ENCODE data around the gene EXOG. TPM values are rescaled to one million over a fixed set of nuclear protein-coding genes. Genes with fewer than 3 reads are reported as not detected.
A peak's percentile ranks its signal among the peaks of the same experiment; 100 is the strongest.
"Not testable (repeated sequence)": the region's sequence is repeated elsewhere in the genome, so short reads cannot be mapped to it uniquely, and the experiment has no call there.

Gene EXOG
- total RNA-seq, 1 donor from 2014 or later, result 11.5 TPM

GRCh38 chr3:38563070-38563885 lies 67.1 kb downstream of the EXOG start:
- DNase-seq (ENCODE audit: low spot score), result no peak

DNA sequence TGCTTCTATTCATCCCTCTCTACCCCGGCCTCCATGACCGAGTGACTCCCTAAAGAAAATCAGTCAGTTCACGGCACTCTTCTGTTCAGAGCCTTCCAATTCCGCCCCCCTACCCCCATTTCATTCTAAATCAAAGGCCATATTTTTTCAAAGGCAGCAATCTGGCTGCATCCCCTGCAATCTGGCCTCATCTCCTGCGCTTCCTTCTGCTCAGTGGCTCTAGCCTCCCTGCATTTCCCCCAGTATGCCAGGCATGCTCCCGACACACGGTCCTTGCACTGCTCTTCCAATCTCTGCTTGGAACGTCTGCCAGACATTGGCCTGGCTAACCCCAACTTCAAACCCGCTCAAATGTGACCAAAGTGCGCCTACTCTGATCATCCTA lies 67.7 kb downstream of the EXOG start:
- DNase-seq (ENCODE audit: low spot score), result no peak

- DNase-seq (ENCODE audit: low spot score), result no peak
Observed at GRCh38 chr3:38564631-38565338, 68.6 kb downstream of the EXOG start.

- DNase-seq (ENCODE audit: low spot score), result no peak
Observed at GRCh38 chr3:38565339-38566214, 69.4 kb downstream of the EXOG start.

DNA sequence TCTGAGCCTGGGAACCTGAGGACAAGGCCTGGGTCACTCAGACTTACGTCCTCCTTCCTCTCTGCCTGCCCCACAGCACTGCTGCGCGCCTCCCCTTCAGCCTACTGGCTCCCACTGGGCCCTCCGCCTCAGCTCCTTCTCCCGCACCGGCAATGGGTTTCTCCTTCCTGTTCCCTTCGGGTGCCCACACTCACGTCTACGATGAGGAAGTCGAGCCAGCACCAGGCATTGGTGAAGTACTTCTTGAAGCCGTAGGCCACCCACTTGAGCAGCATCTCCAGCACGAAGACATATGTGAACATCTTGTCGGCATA lies 70.0 kb downstream of the EXOG start:
- no peak for DNase-seq (ENCODE audit: low spot score)

- not testable (repeated sequence) for DNase-seq (ENCODE audit: low spot score)
Observed at GRCh38 chr3:38566794-38567193, 70.7 kb downstream of the EXOG start.

- no peak for DNase-seq (ENCODE audit: low spot score)
Observed at GRCh38 chr3:38567498-38567897, 71.4 kb downstream of the EXOG start.

- no peak for DNase-seq (ENCODE audit: low spot score)
Observed at GRCh38 chr3:38573111-38573510, 77.0 kb downstream of the EXOG start.

DNA sequence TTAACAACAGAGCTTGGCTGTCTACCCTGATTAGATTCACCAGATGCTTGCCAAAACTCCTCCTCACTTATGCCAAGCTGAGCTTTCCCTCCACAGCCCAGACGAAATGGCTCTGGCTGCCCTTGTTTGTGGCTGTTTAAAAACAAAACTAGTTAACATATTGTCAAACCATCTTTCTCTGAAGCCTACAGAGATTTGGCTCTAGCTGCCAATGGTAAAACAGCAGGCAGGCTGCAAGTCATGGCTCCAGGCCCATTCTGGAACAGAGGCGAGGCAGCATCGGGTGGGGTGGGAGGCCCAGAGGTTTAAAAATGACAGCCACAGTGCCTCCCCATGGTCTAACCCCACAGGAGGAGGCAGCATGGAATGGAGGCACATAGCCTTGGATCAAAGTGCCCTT lies 77.4 kb downstream of the EXOG start:
- peak; percentile 8 for DNase-seq (ENCODE audit: low spot score)

DNA sequence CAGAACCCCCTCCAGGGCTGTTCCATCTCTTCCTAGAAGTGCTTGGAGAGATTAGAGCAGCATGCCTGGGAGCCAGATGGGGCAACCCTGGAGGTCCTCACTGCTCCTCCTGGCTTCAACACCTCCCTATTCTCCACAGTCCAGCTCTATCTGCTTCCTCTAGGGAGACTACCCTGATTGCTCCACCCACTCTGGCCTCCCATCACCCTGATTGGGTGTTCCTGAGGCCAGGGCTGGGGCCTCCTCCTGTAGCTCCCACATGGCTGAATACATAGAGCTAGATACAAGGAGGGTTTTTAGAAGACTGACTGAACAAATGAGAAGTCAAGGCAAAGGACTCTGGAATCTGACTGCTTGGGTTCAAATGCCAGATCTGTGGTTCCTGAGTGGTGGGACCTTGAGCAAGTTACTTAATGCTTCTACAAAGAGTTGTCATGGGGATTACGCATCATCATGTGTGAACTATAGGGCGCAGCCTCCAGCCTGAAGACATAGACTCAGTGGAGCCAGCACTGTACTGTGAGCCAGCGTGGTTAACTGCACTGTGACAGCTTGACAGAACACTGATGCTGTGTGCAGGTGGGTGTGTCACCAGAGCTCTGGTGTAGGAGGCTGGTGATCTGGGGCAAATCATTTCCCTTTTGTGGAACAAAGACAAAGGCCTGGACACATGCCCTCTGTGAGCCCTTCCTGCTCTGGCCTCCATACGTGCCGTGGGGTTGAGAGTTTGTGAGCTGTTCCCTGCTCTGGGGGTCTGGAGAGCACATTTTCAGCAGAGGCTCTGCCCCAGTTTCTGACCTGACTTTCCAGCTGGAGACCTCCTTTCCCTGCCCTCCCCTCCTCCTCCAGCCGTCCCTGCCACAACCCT lies 78.5 kb downstream of the EXOG start:
- DNase-seq (ENCODE audit: low spot score), result peak; percentile 3

DNA sequence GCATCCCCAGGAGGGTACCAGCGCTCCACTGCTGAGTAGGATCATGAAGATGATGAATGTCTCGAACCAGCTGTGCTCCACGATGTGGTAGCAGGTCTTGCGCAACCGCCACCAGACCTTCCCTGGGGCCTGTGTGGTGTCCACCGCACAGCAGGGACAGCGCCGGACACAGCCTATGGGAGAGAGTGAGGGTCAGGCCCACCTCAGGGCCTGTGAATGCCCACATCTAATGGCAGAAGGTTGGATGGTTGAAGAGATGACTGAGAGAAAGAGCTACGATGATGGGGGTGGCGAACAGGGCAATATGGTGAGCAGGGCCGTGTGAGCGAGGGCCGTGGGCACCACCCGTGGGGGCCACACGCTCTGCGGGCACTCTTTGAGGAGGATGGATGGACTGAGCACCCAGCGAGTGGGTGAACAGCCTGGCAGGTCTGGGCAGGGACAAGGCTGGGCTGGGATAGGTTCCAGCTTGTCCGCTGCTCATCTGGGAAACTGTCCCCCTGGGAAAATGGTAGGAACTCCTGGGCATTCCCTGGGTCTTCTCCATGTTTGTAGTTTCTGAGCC lies 79.2 kb downstream of the EXOG start:
- peak; percentile 3 for DNase-seq (ENCODE audit: low spot score)

Other genes with a start within 250 kb of the EXOG start
- gene SLC22A13, start 230.5 kb upstream of the EXOG start, total RNA-seq, result 0.95 TPM
- 0.46 TPM for gene SLC22A14, start 214.0 kb upstream of the EXOG start, total RNA-seq
- gene XYLB, start 149.6 kb upstream of the EXOG start, total RNA-seq, result 5.8 TPM
- 8.6 TPM for gene ACVR2B, start 42.5 kb upstream of the EXOG start, total RNA-seq
- 0.20 TPM for gene SCN5A, start 153.3 kb downstream of the EXOG start, total RNA-seq

Measured in mucosa of gallbladder (tissue), 1 donor.